GM23248 (cell line): ENCODE results near the gene AVL9. TPM values are rescaled to one million over a fixed set of nuclear protein-coding genes. Genes with fewer than 3 reads are reported as not detected.
A peak's percentile ranks its signal among the peaks of the same experiment; 100 is the strongest.

Experiments used
- DNase-seq: peaks from one replicate; pipeline ENCODE4 v3.0.0-alpha.2; 2015
- H2AFZ ChIP-seq: fragments of 200-600 bp; sonication (generic); 2 replicates; pipeline ENCODE4 v1.6.1; 2016; ENCODE audit warnings: antibody characterized with exemption
- H3F3A ChIP-seq: fragments of 200-600 bp; sonication (generic); 2 replicates; pipeline ENCODE4 v1.6.1; 2016; ENCODE audit warnings: mild to moderate bottlenecking, antibody characterized with exemption, mixed run types; ENCODE audit not compliant: insufficient read depth
- H3K27ac ChIP-seq: fragments of 200-600 bp; sonication (generic); 2 replicates; pipeline ENCODE4 v1.5.1; 2016; ENCODE audit warnings: mild to moderate bottlenecking
- H3K27me3 ChIP-seq: fragments of 200-600 bp; sonication (generic); replicated peaks from 2 replicates; pipeline ENCODE4 v1.6.1; 2016; ENCODE audit warnings: mild to moderate bottlenecking; ENCODE audit not compliant: insufficient read depth
- H3K36me3 ChIP-seq: fragments of 200-600 bp; sonication (generic); 2 replicates; pipeline ENCODE4 v1.6.1; 2016; ENCODE audit warnings: low read depth, mild to moderate bottlenecking
- H3K4me1 ChIP-seq: fragments of 200-600 bp; sonication (generic); 2 replicates; pipeline ENCODE4 v1.6.1; 2016; ENCODE audit warnings: mild to moderate bottlenecking; ENCODE audit not compliant: insufficient read depth
- H3K4me2 ChIP-seq: fragments of 200-600 bp; sonication (generic); one replicate; pipeline ENCODE4 v1.6.1; 2016; ENCODE audit warnings: mild to moderate bottlenecking; ENCODE audit not compliant: unreplicated experiment
- H3K4me3 ChIP-seq: fragments of 200-600 bp; sonication (generic); 2 replicates; pipeline ENCODE4 v1.5.1; 2016; ENCODE audit warnings: mild to moderate bottlenecking
- H3K79me2 ChIP-seq: fragments of 200-600 bp; sonication (generic); 2 replicates; pipeline ENCODE4 v1.6.1; 2016; ENCODE audit warnings: mild to moderate bottlenecking; ENCODE audit not compliant: insufficient read depth
- H3K9ac ChIP-seq: fragments of 200-600 bp; sonication (generic); 2 replicates; pipeline ENCODE4 v1.6.1; 2016; ENCODE audit warnings: mild to moderate bottlenecking
- H3K9me2 ChIP-seq: fragments of 200-600 bp; sonication (generic); 2 replicates; pipeline ENCODE4 v1.6.1; 2016; ENCODE audit warnings: mixed run types, mild to moderate bottlenecking, moderate library complexity; ENCODE audit not compliant: insufficient read depth
- H3K9me3 ChIP-seq: fragments of 200-600 bp; sonication (generic); one replicate; pipeline ENCODE4 v1.6.1; 2017; ENCODE audit warnings: low read depth
- H4K20me1 ChIP-seq: fragments of 200-600 bp; sonication (generic); 2 replicates; pipeline ENCODE4 v1.6.0; 2016; ENCODE audit not compliant: insufficient read depth
- EZH2 ChIP-seq: fragments of 200-600 bp; sonication (generic); IDR thresholded peaks from 2 replicates; pipeline ENCODE4 v1.6.1; 2018; ENCODE audit warnings: antibody characterized with exemption, mild to moderate bottlenecking; ENCODE audit not compliant: insufficient read depth, poor library complexity, severe bottlenecking
- EZH2phosphoT487 ChIP-seq: fragments of 200-600 bp; sonication (generic); IDR thresholded peaks from 2 replicates; pipeline ENCODE4 v1.6.1; 2018; ENCODE audit warnings: antibody characterized with exemption, moderate library complexity, mild to moderate bottlenecking, low read depth; ENCODE audit not compliant: insufficient read depth
- WGBS, 2 experiments: methylation state at CpG; one replicate each; pipeline ENCODE4 v1.1.6; 2015 to 2017; ENCODE audit warnings: low lambda C conversion rate in 2 of 2, low coverage in 1 of 2; ENCODE audit errors: missing lambda C conversion rate in 2 of 2; 5-methylcytosine and 5-hydroxymethylcytosine counted together
- in situ Hi-C: fragments of 300-500 bp; cut with MboI; formaldehyde crosslinking; loops from 2 replicates; pipeline ENCODE4 v1.15.0; 2020
- polyA plus RNA-seq: library from polyadenylated mRNA; unstranded; fragments of >200 nt; fragmentation: Nextera tagmentation; extraction: Ambion mirVana; gene quantifications from 2 replicates; pipeline ENCODE4 v1.2.1, GENCODE V29; 2016
- total RNA-seq: library from RNA; depleted of rRNA; stranded (reverse); fragments of >200 nt; shearing (Covaris generic); gene quantifications from 2 replicates; pipeline ENCODE4 v1.2.3, GENCODE V29; 2014

The AVL9 gene
- total and polyA plus RNA-seq, 2 experiments from 2014 or later: 5.1 to 12.0 TPM

- in situ Hi-C loops: no loop called here
- Histone ChIP-seq H3K27me3 (no peaks in the 10 kb centered on the region), H4K20me1 (no peaks in the 10 kb centered on the region), H3K4me3 (no peak overlapping the region), H3K36me3 (peaks cover 63% of the 10 kb centered on the region), H3K4me1 (peaks cover 12% of the 10 kb centered on the region), H3K9me2 (no peaks in the 10 kb centered on the region), H3K27ac (no peak overlapping the region), H3K9me3 (no peaks in the 10 kb centered on the region), H2AFZ (no peak overlapping the region), H3K9ac (no peak overlapping the region), H3K4me2 (no peak overlapping the region), H3K79me2 (no peaks in the 10 kb centered on the region), H3F3A (peaks cover 24% of the 10 kb centered on the region)
- 76 to 90% methylated on average over 2 of the region's 2 CpGs for WGBS, 2 experiments
- TF ChIP-seq EZH2phosphoT487: no peak
- no peak for TF ChIP-seq EZH2
- no peak for DNase-seq
These were observed 84.5 kb downstream of the AVL9 start for GRCh38 chr7:32579776-32580175.

- no peaks in the 10 kb centered on the region for H3K79me2 ChIP-seq
- no peaks in the 10 kb centered on the region for H4K20me1 ChIP-seq
- H3K4me2 ChIP-seq: no peak overlapping the region
- no peaks in the 10 kb centered on the region for H3K9me2 ChIP-seq
- no peak overlapping the region for H3K9ac ChIP-seq
- WGBS, 2 experiments: 86 to 93% methylated on average over 4 of the region's 4 CpGs
- H3F3A ChIP-seq: peaks cover 26% of the 10 kb centered on the region
- TF ChIP-seq EZH2 (no peak), EZH2phosphoT487 (no peak)
- no peak for DNase-seq
- in situ Hi-C loops: no loop called here
- H3K27ac ChIP-seq: no peak overlapping the region
- H3K4me3 ChIP-seq: no peak overlapping the region
- H3K4me1 ChIP-seq: peaks cover 12% of the 10 kb centered on the region
- H3K27me3 ChIP-seq: no peaks in the 10 kb centered on the region
- H2AFZ ChIP-seq: no peak overlapping the region
- no peaks in the 10 kb centered on the region for H3K9me3 ChIP-seq
- H3K36me3 ChIP-seq: peaks cover 66% of the 10 kb centered on the region
These were observed 85.4 kb downstream of the AVL9 start for GRCh38 chr7:32580646-32581045.

- H3K4me2 ChIP-seq: peak overlapping the region; percentile 16
- WGBS, 2 experiments: 66 to 69% methylated on average over 3 of the region's 3 CpGs
- H3K9me3 ChIP-seq: no peaks in the 10 kb centered on the region
- H3K36me3 ChIP-seq: peaks cover 63% of the 10 kb centered on the region
- no peaks in the 10 kb centered on the region for H3K27me3 ChIP-seq
- peak; percentile 71 for DNase-seq
- no peaks in the 10 kb centered on the region for H3K79me2 ChIP-seq
- H4K20me1 ChIP-seq: no peaks in the 10 kb centered on the region
- in situ Hi-C loops: no loop called here
- no peak overlapping the region for H2AFZ ChIP-seq
- H3K9me2 ChIP-seq: no peaks in the 10 kb centered on the region
- H3K4me3 ChIP-seq: no peak overlapping the region
- peaks cover 40% of the 10 kb centered on the region for H3F3A ChIP-seq
- H3K4me1 ChIP-seq: peaks cover 21% of the 10 kb centered on the region
- peak overlapping the region; percentile 22; the same call in 1 of the 2 replicates for H3K9ac ChIP-seq
- TF ChIP-seq EZH2: no peak
- no peak for TF ChIP-seq EZH2phosphoT487
- peak overlapping the region; percentile 36 for H3K27ac ChIP-seq
These were observed 86.7 kb downstream of the AVL9 start for GRCh38 chr7:32582036-32582435.

GRCh38 chr7:32583791-32584190, 88.5 kb downstream of the AVL9 start:
- Histone ChIP-seq H3F3A (peaks cover 53% of the 10 kb centered on the region), H2AFZ (no peak overlapping the region), H3K79me2 (no peaks in the 10 kb centered on the region), H3K27ac (no peak overlapping the region), H3K4me1 (peaks cover 39% of the 10 kb centered on the region), H3K9ac (no peak overlapping the region), H3K4me2 (no peak overlapping the region), H3K9me3 (no peaks in the 10 kb centered on the region), H3K36me3 (peaks cover 60% of the 10 kb centered on the region), H3K9me2 (no peaks in the 10 kb centered on the region), H3K27me3 (no peaks in the 10 kb centered on the region), H4K20me1 (no peaks in the 10 kb centered on the region), H3K4me3 (no peak overlapping the region)
- in situ Hi-C loops: no loop called here
- WGBS, 2 experiments: 67 to 76% methylated on average over 4 of the region's 4 CpGs
- TF ChIP-seq EZH2phosphoT487 (no peak), EZH2 (no peak)
- DNase-seq: peak; percentile 20
